Stimulated activated CD8-positive, alpha-beta memory T cell treated with anti-CD3 and anti-CD28 coated beads, Interleukin-4, amount 100 ng/mL, for 24 hours (primary cell): ENCODE data around the gene KIF3C.

ENCODE experiments used
- DNase-seq: peaks from one replicate; pipeline ENCODE4 v3.0.0-alpha.2; 2020; ENCODE audit warnings: low read depth

KIF3C gene

DNA sequence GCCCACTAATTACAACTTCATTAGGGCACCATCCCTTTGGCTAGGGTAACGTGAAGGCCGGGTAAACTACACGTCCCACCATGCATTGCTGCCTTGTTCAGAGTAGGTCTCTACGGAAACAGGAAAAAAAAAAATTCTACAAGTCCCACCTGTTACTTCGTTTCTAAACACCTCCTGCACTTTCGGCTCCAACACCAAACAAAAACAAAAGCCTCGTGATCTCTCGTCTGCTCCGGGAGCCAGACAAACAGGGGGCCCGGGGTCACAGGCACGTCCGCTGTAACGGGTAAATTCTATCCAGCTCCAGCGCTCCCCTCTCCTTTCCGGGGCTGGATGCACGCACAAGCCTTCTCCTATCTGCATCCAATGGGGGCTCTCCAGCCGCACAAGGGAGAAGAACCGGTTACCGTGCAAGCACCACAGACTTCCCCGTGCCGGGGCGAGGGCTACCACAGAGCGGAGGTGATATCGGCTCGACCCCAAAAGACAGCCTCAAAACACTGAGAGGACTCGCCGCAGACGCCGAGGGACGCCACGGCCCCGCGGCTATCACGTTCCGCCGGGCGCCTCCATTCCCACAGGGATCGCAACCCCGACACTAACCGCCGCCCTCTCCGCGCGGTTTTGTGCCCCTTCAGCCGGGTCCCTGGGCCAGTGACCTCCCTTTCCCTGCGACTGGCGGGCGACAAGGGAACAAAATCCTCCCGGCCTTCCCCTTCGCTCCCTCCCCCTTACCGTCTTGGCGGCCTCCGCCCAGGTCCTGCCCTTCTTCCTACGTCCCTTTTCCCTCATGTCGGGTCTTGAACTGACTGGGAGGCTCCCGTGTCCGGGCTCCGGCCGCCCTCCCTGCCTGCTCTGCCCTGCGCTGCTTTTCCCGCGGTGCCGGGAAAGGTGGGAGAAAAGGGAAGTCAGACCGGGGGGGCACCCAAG lies 104.6 kb downstream of the KIF3C start:
- DNase-seq, result peak; percentile 27
